Measurements from ENCODE around the gene AFF3. TPM values are rescaled to one million over a fixed set of nuclear protein-coding genes. Genes with fewer than 3 reads are reported as not detected.

The AFF3 gene
- total and polyA plus RNA-seq, 3 donors from 2014 or later, result 18.0 to 34.4 (median 27.1) TPM

- Histone ChIP-seq H3K27ac (no peak overlapping the region), H3K27me3 (no peaks in the 10 kb centered on the region), H3K36me3 (ENCODE audit: low read depth, missing control alignments) (no peaks in the 10 kb centered on the region), H3K9me3 (no peaks in the 10 kb centered on the region), H3K4me1 (no peaks in the 10 kb centered on the region), H3K4me3 (no peak overlapping the region)
- intact Hi-C loops (cut with DNase I; ENCODE audit: low total_unique reads), result no loop called here
- 88 to 92% methylated on average over 11 of the region's 11 CpGs for WGBS, 2 donors
- no peak for DNase-seq
- TF ChIP-seq POLR2A (IDR thresholded peaks at IDR 0.05) (no peak), CTCF (IDR thresholded peaks at IDR 0.05) (no peak)
These were observed 447.1 kb downstream of the AFF3 start for GRCh38 chr2:99695130-99695943.

GRCh38 chr2:99694331-99694730 lies 448.1 kb downstream of the AFF3 start:
- H3K4me3 ChIP-seq, result no peak overlapping the region
- no peaks in the 10 kb centered on the region for H3K36me3 ChIP-seq (ENCODE audit: low read depth, missing control alignments)
- no peaks in the 10 kb centered on the region for H3K27me3 ChIP-seq
- intact Hi-C loops (cut with DNase I; ENCODE audit: low total_unique reads), result no loop called here
- H3K27ac ChIP-seq, result no peak overlapping the region
- H3K4me1 ChIP-seq, result no peaks in the 10 kb centered on the region
- H3K9me3 ChIP-seq, result no peaks in the 10 kb centered on the region
- no peak for TF ChIP-seq POLR2A (IDR thresholded peaks at IDR 0.05)
- TF ChIP-seq CTCF (IDR thresholded peaks at IDR 0.05), result no peak
- WGBS, 2 donors, result 89 to 90% methylated on average over 7 of the region's 7 CpGs
- DNase-seq, result no peak

- Histone ChIP-seq H3K27ac (no peak overlapping the region), H3K9me3 (no peaks in the 10 kb centered on the region), H3K36me3 (ENCODE audit: low read depth, missing control alignments) (no peaks in the 10 kb centered on the region), H3K4me3 (no peak overlapping the region), H3K27me3 (no peaks in the 10 kb centered on the region), H3K4me1 (no peaks in the 10 kb centered on the region)
- WGBS, 2 donors, result 96 to 100% methylated on average over 1 of the region's 1 CpG
- intact Hi-C loops (cut with DNase I; ENCODE audit: low total_unique reads), result no loop called here
- no peak for DNase-seq
- no peak for TF ChIP-seq POLR2A (IDR thresholded peaks at IDR 0.05)
- no peak for TF ChIP-seq CTCF (IDR thresholded peaks at IDR 0.05)
These were observed 449.6 kb downstream of the AFF3 start for GRCh38 chr2:99692785-99693184.

- Histone ChIP-seq H3K4me1 (no peaks in the 10 kb centered on the region), H3K9me3 (no peaks in the 10 kb centered on the region), H3K27me3 (no peaks in the 10 kb centered on the region), H3K36me3 (ENCODE audit: low read depth, missing control alignments) (no peaks in the 10 kb centered on the region), H3K27ac (no peak overlapping the region), H3K4me3 (no peak overlapping the region)
- 61 to 85% methylated on average over 4 of the region's 4 CpGs for WGBS, 2 donors
- intact Hi-C loops (cut with DNase I; ENCODE audit: low total_unique reads), result no loop called here
- DNase-seq, result no peak
- TF ChIP-seq CTCF (IDR thresholded peaks at IDR 0.05), result no peak
- no peak for TF ChIP-seq POLR2A (IDR thresholded peaks at IDR 0.05)
These were observed 450.5 kb downstream of the AFF3 start for GRCh38 chr2:99691926-99692325.
